WTC11 (cell line): Measurements from ENCODE around the gene P2RX1.

Source experiments
- CTCF ChIP-seq: fragments of 200-600 bp; IDR thresholded peaks from 2 replicates; pipeline ENCODE4 v1.8.0; 2022; ENCODE audit warnings: antibody characterized with exemption
- ETV6 ChIP-seq: sonication (generic); formaldehyde crosslinking; IDR thresholded peaks from 2 replicates; pipeline ENCODE4 v1.8.1; 2022; ENCODE audit warnings: mild to moderate bottlenecking, missing genetic modification reagents
- FOXJ3 ChIP-seq: sonication (generic); formaldehyde crosslinking; IDR thresholded peaks from 2 replicates; pipeline ENCODE4 v1.9.0; 2021; ENCODE audit warnings: missing genetic modification reagents, mild to moderate bottlenecking, borderline replicate concordance
- USF1 ChIP-seq: sonication (generic); formaldehyde crosslinking; IDR thresholded peaks from 2 replicates; pipeline ENCODE4 v1.8.0; 2022; ENCODE audit warnings: mild to moderate bottlenecking, missing genetic modification reagents
- ZNF416 ChIP-seq: fragments of 250-450 bp; sonication (Bioruptor Pico); IDR thresholded peaks from 2 replicates; pipeline ENCODE4 v1.9.0; 2021; ENCODE audit warnings: mild to moderate bottlenecking, inconsistent platforms
- TF ChIP-seq, protein P1 (sequence below): sonication (generic); formaldehyde crosslinking; IDR thresholded peaks from 2 replicates; pipeline ENCODE4 v1.8.1; 2022; ENCODE audit warnings: low read depth, mild to moderate bottlenecking, moderate library complexity, missing genetic modification reagents, borderline replicate concordance
- TF ChIP-seq, protein P2 (sequence below): fragments of 250-450 bp; sonication (Bioruptor Pico); IDR thresholded peaks from 2 replicates; pipeline ENCODE4 v2.1.2; 2022; ENCODE audit warnings: mild to moderate bottlenecking, moderate library complexity

DNA sequence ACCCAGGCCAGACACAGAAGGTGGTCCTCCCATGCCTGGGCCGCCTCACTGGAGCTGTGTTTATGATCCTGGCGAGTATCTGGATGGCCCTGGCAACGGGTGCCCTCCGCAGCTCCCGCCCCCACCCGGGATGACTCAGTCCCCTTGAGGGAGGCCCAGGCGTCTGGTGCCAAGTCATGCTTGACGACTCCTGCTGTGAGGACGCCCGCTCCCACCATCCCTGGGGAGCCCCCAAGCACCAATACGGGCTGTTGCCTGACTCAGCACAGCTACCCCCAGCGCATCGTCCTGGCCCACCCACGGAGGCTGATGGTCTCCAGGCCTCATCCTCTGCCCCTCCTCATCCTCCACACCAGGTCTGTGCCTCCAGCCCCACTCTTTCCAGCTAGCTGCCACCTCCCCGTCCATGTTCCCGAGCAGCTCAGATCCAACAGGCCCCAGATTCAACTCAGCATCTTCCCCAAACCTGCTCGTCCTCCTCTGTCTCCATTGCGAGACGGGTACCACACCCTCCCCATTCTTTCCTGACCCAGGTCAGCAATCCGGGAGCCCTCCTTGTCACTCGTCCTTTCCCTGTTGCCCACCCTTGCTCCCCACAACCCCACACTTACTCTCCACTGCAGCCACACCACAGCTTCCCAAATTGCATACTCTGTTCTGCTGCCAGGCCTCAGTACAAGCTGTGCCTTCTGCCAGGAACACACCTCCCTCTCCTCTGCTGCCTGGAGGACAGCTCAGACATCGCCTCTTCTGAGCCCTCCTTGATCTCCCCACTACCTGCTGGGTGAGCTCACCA lies 26.0 kb downstream of the P2RX1 start:
- TF ChIP-seq, protein P1, sequence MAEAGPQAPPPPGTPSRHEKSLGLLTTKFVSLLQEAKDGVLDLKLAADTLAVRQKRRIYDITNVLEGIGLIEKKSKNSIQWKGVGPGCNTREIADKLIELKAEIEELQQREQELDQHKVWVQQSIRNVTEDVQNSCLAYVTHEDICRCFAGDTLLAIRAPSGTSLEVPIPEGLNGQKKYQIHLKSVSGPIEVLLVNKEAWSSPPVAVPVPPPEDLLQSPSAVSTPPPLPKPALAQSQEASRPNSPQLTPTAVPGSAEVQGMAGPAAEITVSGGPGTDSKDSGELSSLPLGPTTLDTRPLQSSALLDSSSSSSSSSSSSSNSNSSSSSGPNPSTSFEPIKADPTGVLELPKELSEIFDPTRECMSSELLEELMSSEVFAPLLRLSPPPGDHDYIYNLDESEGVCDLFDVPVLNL (CRISPR knock-in tag), result no peak
- TF ChIP-seq ETV6 (CRISPR knock-in tag) (no peak), USF1 (no peak), CTCF (no peak), ZNF416 (CRISPR knock-in tag) (no peak), FOXJ3 (CRISPR knock-in tag) (no peak)
- TF ChIP-seq, protein P2, sequence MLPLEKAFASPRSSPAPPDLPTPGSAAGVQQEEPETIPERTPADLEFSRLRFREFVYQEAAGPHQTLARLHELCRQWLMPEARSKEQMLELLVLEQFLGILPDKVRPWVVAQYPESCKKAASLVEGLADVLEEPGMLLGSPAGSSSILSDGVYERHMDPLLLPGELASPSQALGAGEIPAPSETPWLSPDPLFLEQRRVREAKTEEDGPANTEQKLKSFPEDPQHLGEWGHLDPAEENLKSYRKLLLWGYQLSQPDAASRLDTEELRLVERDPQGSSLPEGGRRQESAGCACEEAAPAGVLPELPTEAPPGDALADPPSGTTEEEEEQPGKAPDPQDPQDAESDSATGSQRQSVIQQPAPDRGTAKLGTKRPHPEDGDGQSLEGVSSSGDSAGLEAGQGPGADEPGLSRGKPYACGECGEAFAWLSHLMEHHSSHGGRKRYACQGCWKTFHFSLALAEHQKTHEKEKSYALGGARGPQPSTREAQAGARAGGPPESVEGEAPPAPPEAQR (CRISPR knock-in tag), result no peak
